ENCODE measurements around the gene KDSR.

GRCh38 chr18:63283305-63284094 is 83.5 kb downstream of the KDSR start:
- TF ChIP-seq CTCF (IDR thresholded peaks at IDR 0.05) = no peak
- TF ChIP-seq POLR2AphosphoS5 (IDR thresholded peaks at IDR 0.05; ENCODE audit: insufficient read depth in 1 of 2, low read depth in 1 of 2) = no peak
- TF ChIP-seq POLR2A (IDR thresholded peaks at IDR 0.05) = no peak
